Measurements from ENCODE around the gene TGIF2.

The TGIF2 gene

DNA sequence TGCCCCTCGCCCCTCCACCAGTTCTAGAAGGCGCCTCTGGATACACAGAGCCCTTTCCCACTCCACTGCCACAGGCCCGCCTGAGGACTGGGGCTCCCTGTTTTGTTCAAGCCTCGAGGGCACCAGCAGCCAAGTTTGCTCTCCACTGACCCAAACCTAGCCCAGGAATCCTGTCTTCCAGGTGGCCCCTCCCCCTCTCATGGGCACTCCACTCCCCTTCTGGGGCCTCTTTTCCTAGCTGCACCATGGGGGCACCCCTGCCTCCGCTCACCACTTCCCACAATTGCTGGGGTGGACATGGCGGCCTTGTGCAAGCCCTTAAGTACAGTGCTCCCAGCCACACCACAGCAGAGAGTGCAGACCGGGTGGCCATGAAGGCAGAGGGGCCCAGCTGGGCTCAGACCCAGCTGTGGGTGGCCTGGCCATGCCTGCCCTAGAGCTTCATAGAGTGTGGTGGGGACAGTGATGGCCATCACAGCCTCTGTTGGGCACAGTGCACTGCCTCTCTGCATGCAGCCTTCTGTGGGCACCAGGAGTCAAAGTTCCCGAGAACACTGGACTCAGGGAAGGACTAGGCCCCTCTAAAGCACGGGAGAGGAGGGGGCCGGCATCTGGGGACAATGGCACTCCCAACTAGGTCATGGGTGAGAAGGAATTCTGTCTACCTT is 30.7 kb upstream of the TGIF2 start:
- Histone ChIP-seq H3K4me1 (ENCODE audit: insufficient read depth, low read length) (peaks cover 18% of the 10 kb centered on the region), H3K9me3 (ENCODE audit: control insufficient read depth, insufficient read depth, low read length) (no peaks in the 10 kb centered on the region), H3K36me3 (ENCODE audit: insufficient read depth, low read length) (no peaks in the 10 kb centered on the region), H3K9ac (ENCODE audit: low read depth, low read length) (peak overlapping the region; percentile 82; the same call in 1 of the 2 replicates)

DNA sequence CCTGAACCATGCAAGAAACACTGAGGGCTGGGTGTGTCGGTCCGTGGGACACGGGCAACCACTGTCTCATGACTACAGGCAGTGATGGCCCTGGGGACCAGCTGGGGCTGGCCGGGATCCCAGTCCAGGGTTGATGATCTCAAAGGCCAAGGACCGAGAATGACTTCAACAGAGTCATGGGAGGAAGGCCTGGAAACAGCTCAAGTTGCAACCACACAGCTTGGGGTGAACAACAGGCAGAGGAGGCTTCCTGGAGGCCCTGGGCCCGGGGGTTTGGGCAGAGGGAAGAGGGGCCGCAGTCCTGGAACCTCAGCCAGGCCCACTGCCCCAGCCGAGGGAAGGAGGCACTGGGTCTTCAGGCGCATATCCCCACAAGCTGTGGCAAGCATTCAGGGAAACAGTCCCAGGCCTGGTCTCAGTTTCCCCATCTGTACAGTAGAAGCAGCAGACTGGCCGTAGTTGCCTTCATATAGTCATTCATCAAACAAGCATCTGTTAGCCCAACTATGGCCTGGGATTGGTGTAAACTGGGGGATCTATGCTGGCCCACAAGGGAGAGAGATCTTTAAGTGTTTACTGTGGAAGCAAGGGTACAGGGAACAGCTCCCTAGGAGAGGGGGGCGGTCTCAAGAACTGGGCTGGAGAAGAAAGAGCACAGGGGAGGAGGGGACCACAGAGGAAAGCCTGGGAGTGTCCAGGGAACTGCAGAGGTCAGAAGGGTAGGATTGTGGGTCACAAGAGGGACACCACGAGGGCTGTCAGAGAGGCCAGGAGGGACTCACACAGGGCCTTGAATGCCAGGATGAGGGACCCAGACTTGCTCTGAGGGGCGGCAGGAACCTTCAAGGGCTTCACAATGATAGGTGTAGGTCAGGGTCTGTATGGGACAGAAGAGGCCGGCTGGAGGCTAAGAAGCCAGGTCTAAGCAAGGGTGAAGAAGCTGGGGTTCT is 29.9 kb upstream of the TGIF2 start:
- peaks cover 18% of the 10 kb centered on the region for H3K4me1 ChIP-seq (ENCODE audit: insufficient read depth, low read length)
- no peaks in the 10 kb centered on the region for H3K9me3 ChIP-seq (ENCODE audit: control insufficient read depth, insufficient read depth, low read length)
- no peaks in the 10 kb centered on the region for H3K36me3 ChIP-seq (ENCODE audit: insufficient read depth, low read length)
- H3K9ac ChIP-seq (ENCODE audit: low read depth, low read length) = no peak overlapping the region

GRCh38 chr20:36544134-36545018 is 29.0 kb upstream of the TGIF2 start:
- Histone ChIP-seq H3K9me3 (ENCODE audit: control insufficient read depth, insufficient read depth, low read length) (no peaks in the 10 kb centered on the region), H3K9ac (ENCODE audit: low read depth, low read length) (no peak overlapping the region), H3K36me3 (ENCODE audit: insufficient read depth, low read length) (no peaks in the 10 kb centered on the region), H3K4me1 (ENCODE audit: insufficient read depth, low read length) (peaks cover 18% of the 10 kb centered on the region)

DNA sequence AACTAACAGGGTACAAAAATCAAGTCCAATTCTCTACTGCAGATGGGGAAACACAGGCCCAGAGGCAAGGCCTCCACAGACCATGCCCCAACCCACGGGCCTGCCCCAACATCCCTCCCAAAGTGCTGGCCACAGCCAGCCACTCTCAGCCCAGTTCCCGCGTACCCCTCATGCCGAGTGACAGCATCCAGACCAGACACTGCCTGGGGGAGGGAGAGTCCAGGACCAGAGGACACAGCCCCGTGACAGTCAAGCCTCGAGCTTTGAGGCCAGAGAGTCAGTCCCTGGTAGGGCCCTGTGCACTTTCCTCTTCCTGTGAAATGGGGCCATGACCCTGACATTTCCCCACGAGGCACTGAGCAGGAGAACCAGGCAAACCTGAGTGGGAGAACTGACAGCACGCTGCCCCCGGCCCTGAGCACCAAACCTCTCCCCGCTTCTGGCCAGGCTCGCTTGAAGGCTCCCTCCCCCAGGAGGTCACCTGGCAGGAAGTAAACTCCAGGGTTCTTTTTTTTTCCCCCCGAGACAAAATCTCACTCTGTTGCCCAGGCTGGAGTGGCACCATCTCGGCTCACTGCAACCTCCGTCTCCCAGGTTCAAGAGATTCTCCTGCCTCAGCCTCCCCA is 27.2 kb upstream of the TGIF2 start:
- Histone ChIP-seq H3K4me1 (ENCODE audit: insufficient read depth, low read length) (peaks cover 18% of the 10 kb centered on the region), H3K36me3 (ENCODE audit: insufficient read depth, low read length) (no peaks in the 10 kb centered on the region), H3K9me3 (ENCODE audit: control insufficient read depth, insufficient read depth, low read length) (no peaks in the 10 kb centered on the region), H3K9ac (ENCODE audit: low read depth, low read length) (no peak overlapping the region)

- peaks cover 14% of the 10 kb centered on the region for H3K4me1 ChIP-seq (ENCODE audit: insufficient read depth, low read length)
- H3K36me3 ChIP-seq (ENCODE audit: insufficient read depth, low read length) = no peaks in the 10 kb centered on the region
- no peaks in the 10 kb centered on the region for H3K9me3 ChIP-seq (ENCODE audit: control insufficient read depth, insufficient read depth, low read length)
- no peak overlapping the region for H3K9ac ChIP-seq (ENCODE audit: low read depth, low read length)
These were observed 26.0 kb upstream of the TGIF2 start for GRCh38 chr20:36547186-36548005.

DNA sequence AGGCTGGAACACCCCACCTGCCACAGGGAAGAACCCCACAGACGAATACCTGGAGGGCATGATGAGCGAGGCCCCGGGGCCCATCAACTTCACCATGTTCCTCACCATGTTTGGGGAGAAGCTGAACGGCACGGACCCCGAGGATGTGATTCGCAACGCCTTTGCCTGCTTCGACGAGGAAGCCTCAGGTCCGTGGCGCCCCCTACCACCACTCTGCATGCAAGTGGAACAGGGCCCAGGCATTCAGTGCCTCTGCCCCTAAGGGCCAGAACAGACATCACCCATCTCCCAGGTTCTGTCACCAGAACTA is 25.4 kb upstream of the TGIF2 start:
- no peak overlapping the region for H3K9ac ChIP-seq (ENCODE audit: low read depth, low read length)
- no peaks in the 10 kb centered on the region for H3K9me3 ChIP-seq (ENCODE audit: control insufficient read depth, insufficient read depth, low read length)
- no peaks in the 10 kb centered on the region for H3K36me3 ChIP-seq (ENCODE audit: insufficient read depth, low read length)
- peaks cover 8% of the 10 kb centered on the region; the same call in 1 of the 2 replicates for H3K4me1 ChIP-seq (ENCODE audit: insufficient read depth, low read length)

DNA sequence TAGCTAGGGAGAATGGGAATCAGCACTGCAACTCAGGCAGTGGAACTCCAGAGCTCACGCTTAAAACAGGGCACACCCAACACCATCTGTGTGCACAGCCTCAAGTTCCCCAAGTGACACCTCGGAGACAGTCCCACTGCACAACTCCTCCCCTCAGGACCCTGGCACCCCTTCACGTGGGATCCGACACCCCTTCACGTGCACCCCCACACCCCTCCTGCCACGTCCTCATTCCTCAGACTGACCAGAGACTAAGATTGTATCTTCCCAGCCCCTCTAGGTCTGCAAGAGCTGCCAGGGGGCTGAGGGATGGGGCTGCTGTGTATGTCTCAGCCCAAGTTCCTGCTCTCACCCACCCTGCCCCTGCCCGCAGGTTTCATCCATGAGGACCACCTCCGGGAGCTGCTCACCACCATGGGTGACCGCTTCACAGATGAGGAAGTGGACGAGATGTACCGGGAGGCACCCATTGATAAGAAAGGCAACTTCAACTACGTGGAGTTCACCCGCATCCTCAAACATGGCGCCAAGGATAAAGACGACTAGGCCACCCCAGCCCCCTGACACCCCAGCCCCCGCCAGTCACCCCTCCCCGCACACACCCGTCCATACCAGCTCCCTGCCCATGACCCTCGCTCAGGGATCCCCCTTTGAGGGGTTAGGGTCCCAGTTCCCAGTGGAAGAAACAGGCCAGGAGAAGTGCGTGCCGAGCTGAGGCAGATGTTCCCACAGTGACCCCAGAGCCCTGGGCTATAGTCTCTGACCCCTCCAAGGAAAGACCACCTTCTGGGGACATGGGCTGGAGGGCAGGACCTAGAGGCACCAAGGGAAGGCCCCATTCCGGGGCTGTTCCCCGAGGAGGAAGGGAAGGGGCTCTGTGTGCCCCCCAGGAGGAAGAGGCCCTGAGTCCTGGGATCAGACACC is 24.4 kb upstream of the TGIF2 start:
- H3K36me3 ChIP-seq (ENCODE audit: insufficient read depth, low read length) = no peaks in the 10 kb centered on the region
- no peaks in the 10 kb centered on the region for H3K9me3 ChIP-seq (ENCODE audit: control insufficient read depth, insufficient read depth, low read length)
- no peak overlapping the region for H3K9ac ChIP-seq (ENCODE audit: low read depth, low read length)
- no peaks in the 10 kb centered on the region; the same call in 1 of the 2 replicates for H3K4me1 ChIP-seq (ENCODE audit: insufficient read depth, low read length)

GRCh38 chr20:36549628-36549941 is 23.8 kb upstream of the TGIF2 start:
- no peaks in the 10 kb centered on the region; the same call in 1 of the 2 replicates for H3K4me1 ChIP-seq (ENCODE audit: insufficient read depth, low read length)

DNA sequence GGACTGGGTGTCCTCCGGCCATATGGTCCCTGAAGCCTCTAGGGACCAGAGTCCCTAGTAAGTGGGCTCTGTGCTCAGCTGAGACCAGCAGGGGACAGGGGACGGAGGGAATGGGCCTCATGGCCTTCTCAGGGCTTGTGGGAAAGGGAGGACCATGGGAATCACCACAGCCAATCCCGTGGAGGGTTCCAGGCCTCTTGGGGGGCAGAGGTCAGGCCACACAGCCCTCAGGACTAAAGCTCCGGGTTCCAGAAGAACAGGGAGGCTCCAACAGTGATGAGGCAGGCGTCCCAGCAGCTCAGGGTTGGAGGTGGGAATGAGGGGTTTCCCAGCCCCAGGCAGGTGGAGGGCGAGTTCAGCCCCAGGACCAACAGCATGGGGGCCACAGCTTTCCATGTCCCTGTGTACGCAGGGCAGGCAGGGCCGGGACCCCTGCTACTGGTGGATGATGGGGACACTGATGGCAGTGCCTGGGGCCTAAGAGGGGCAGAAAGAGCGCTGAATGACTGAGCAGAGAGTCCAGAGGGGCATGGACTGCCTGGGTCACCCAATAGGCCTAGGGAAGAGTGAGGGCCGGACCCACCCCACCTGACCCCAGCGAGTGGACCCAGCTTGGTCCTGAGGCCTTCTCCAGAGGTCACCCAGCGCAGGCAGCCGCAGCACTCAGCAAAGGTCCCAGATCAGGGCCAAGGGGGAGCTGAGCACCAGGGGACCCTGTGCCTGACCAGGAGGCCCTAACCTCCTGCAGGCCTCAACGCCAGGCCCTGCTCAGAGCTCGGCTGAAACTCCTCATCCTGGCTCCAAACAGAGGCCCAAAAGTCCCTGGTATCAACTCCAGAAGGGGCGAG is 23.2 kb upstream of the TGIF2 start:
- Histone ChIP-seq H3K4me1 (ENCODE audit: insufficient read depth, low read length) (no peaks in the 10 kb centered on the region), H3K9me3 (ENCODE audit: control insufficient read depth, insufficient read depth, low read length) (no peaks in the 10 kb centered on the region), H3K36me3 (ENCODE audit: insufficient read depth, low read length) (no peaks in the 10 kb centered on the region), H3K9ac (ENCODE audit: low read depth, low read length) (no peak overlapping the region)

More at GRCh38 chr20:36549628-36549941, 23.8 kb upstream of the TGIF2 start:
- H3K9me3 ChIP-seq (ENCODE audit: control insufficient read depth, insufficient read depth, low read length) = no peaks in the 10 kb centered on the region
- H3K36me3 ChIP-seq (ENCODE audit: insufficient read depth, low read length) = no peaks in the 10 kb centered on the region
- H3K9ac ChIP-seq (ENCODE audit: low read depth, low read length) = no peak overlapping the region

GRCh38 chr20:36550790-36551299 is 22.6 kb upstream of the TGIF2 start:
- no peaks in the 10 kb centered on the region for H3K4me1 ChIP-seq (ENCODE audit: insufficient read depth, low read length)
- H3K9ac ChIP-seq (ENCODE audit: low read depth, low read length) = no peak overlapping the region
- no peaks in the 10 kb centered on the region for H3K36me3 ChIP-seq (ENCODE audit: insufficient read depth, low read length)

GRCh38 chr20:36555248-36555647 is 18.1 kb upstream of the TGIF2 start:
- Histone ChIP-seq H3K4me1 (ENCODE audit: insufficient read depth, low read length) (no peaks in the 10 kb centered on the region), H3K9me3 (ENCODE audit: control insufficient read depth, insufficient read depth, low read length) (no peaks in the 10 kb centered on the region), H3K9ac (ENCODE audit: low read depth, low read length) (no peak overlapping the region), H3K36me3 (ENCODE audit: insufficient read depth, low read length) (no peaks in the 10 kb centered on the region)

More at GRCh38 chr20:36550790-36551299, 22.6 kb upstream of the TGIF2 start:
- no peaks in the 10 kb centered on the region for H3K9me3 ChIP-seq (ENCODE audit: control insufficient read depth, insufficient read depth, low read length)

- peaks cover 6% of the 10 kb centered on the region; the same call in 1 of the 2 replicates for H3K4me1 ChIP-seq (ENCODE audit: insufficient read depth, low read length)
- H3K9me3 ChIP-seq (ENCODE audit: control insufficient read depth, insufficient read depth, low read length) = no peaks in the 10 kb centered on the region
- H3K9ac ChIP-seq (ENCODE audit: low read depth, low read length) = no peak overlapping the region
- H3K36me3 ChIP-seq (ENCODE audit: insufficient read depth, low read length) = no peaks in the 10 kb centered on the region
These were observed 10.7 kb upstream of the TGIF2 start for GRCh38 chr20:36562724-36563123.
